IMR-90 (cell line): Measurements from ENCODE around the gene B3GALNT1. TPM values are rescaled to one million over a fixed set of nuclear protein-coding genes. Genes with fewer than 3 reads are reported as not detected.

Source experiments
- ATAC-seq: fragments of 200-7000 bp; cut with Tn5 transposase; 2 replicates; pipeline ENCODE4 v1.9.1; 2020; ENCODE audit warnings: low read depth, mild to moderate bottlenecking, moderate library complexity
- BruUV-seq: library from RNA; stranded (reverse); fragments of 400-500 nt; replicated peaks from 2 replicates; lab custom pipeline; 2021; lab: Mats Ljungman, UMichigan
- CTCF ChIA-PET: fragments of 300-600 bp; formaldehyde crosslinking; extraction: SDS; loops from one replicate; lab custom pipeline; 2021; ENCODE audit warnings: antibody characterized with exemption; lab: Yijun Ruan, JAX
- POLR2A ChIA-PET: fragments of 300-600 bp; sonication (Branson Sonifier 250); formaldehyde crosslinking; loops from one replicate; lab custom pipeline; 2022; ENCODE audit warnings: antibody characterized with exemption; ENCODE audit not compliant: unreplicated experiment; lab: Charles Lee
- DNase-seq: peaks from one replicate; pipeline ENCODE4 v3.0.0; 2013
- H2AFZ ChIP-seq: replicated peaks from 2 replicates; pipeline ENCODE3; 2013; ENCODE audit warnings: low read length, mild to moderate bottlenecking; ENCODE audit not compliant: poor library complexity
- H2AK5ac ChIP-seq: 2 replicates; pipeline ENCODE4 v1.6.1; 2013; ENCODE audit warnings: low read depth, low read length, inconsistent platforms
- H2AK9ac ChIP-seq: replicated peaks from 2 replicates; pipeline ENCODE3; 2013; ENCODE audit warnings: mild to moderate bottlenecking, low read depth, low read length, moderate library complexity; ENCODE audit not compliant: poor library complexity
- H2BK120ac ChIP-seq: 2 replicates; pipeline ENCODE4 v1.6.1; 2013; ENCODE audit warnings: low read depth, low read length, inconsistent platforms
- H2BK15ac ChIP-seq: 3 replicates; pipeline ENCODE4 v1.6.1; 2013; ENCODE audit warnings: low read depth, low read length, inconsistent platforms
- H2BK20ac ChIP-seq: 2 replicates; pipeline ENCODE4 v1.6.1; 2013; ENCODE audit warnings: low read depth, mild to moderate bottlenecking, inconsistent platforms, low read length, moderate library complexity
- H2BK5ac ChIP-seq: 2 replicates; pipeline ENCODE4 v1.6.1; 2013; ENCODE audit warnings: mild to moderate bottlenecking, low read depth, low read length, inconsistent platforms; ENCODE audit not compliant: poor library complexity, severe bottlenecking
- H3K14ac ChIP-seq: replicated peaks from 2 replicates; pipeline ENCODE4 v1.6.1; 2013; ENCODE audit warnings: low read depth, low read length, inconsistent platforms
- H3K18ac ChIP-seq: 2 replicates; pipeline ENCODE4 v1.6.1; 2013; ENCODE audit warnings: low read depth, low read length, control low read depth
- H3K23ac ChIP-seq: 2 replicates; pipeline ENCODE4 v1.6.1; 2013; ENCODE audit warnings: low read depth, low read length, inconsistent platforms
- H3K27ac ChIP-seq: 2 replicates; pipeline ENCODE4 v1.5.1; 2013; ENCODE audit warnings: mild to moderate bottlenecking, control low read depth, low read length; ENCODE audit not compliant: insufficient read depth
- H3K27me3 ChIP-seq: 2 replicates; pipeline ENCODE4 v1.6.1; 2013; ENCODE audit warnings: low read length; ENCODE audit not compliant: control insufficient read depth, insufficient read depth
- H3K36me3 ChIP-seq: 2 replicates; pipeline ENCODE4 v1.6.1; 2013; ENCODE audit warnings: low read length, mixed read lengths; ENCODE audit not compliant: control insufficient read depth, insufficient read depth
- H3K4ac ChIP-seq: 2 replicates; pipeline ENCODE4 v1.6.1; 2013; ENCODE audit warnings: low read depth, low read length, inconsistent platforms
- H3K4me1 ChIP-seq: 2 replicates; pipeline ENCODE4 v1.6.1; 2013; ENCODE audit warnings: low read length, mixed read lengths; ENCODE audit not compliant: control insufficient read depth, insufficient read depth
- H3K4me2 ChIP-seq: 2 replicates; pipeline ENCODE4 v1.6.1; 2013; ENCODE audit warnings: low read depth, mild to moderate bottlenecking, control low read depth, low read length, moderate library complexity
- H3K4me3 ChIP-seq: 2 replicates; pipeline ENCODE4 v1.5.1; 2013; ENCODE audit warnings: low read depth, mild to moderate bottlenecking, control low read depth, low read length, moderate library complexity; ENCODE audit not compliant: insufficient read depth
- H3K56ac ChIP-seq: 2 replicates; pipeline ENCODE4 v1.6.1; 2013; ENCODE audit warnings: low read length, inconsistent platforms; ENCODE audit not compliant: insufficient read depth; ENCODE audit errors: extremely low read depth
- H3K79me1 ChIP-seq, 2 experiments: 2 replicates each; pipeline ENCODE4 v1.6.1; 2013; ENCODE audit warnings: low read length in 2 of 2, inconsistent platforms in 1 of 2, low read depth in 1 of 2
- H3K9ac ChIP-seq: 2 replicates; pipeline ENCODE4 v1.6.1; 2013; ENCODE audit warnings: low read depth, low read length, control low read depth
- H3K9me1 ChIP-seq: 2 replicates; pipeline ENCODE4 v1.6.1; 2013; ENCODE audit warnings: low read length, inconsistent platforms; ENCODE audit not compliant: insufficient read depth
- H3K9me3 ChIP-seq: 2 replicates; pipeline ENCODE4 v1.6.1; 2013; ENCODE audit warnings: low read length; ENCODE audit not compliant: control insufficient read depth, insufficient read depth
- H4K20me1 ChIP-seq: 2 replicates; pipeline ENCODE4 v1.6.1; 2013; ENCODE audit warnings: low read length, inconsistent platforms; ENCODE audit not compliant: insufficient read depth
- H4K5ac ChIP-seq: 2 replicates; pipeline ENCODE4 v1.6.1; 2013; ENCODE audit warnings: mild to moderate bottlenecking, low read depth, low read length, control low read depth
- H4K8ac ChIP-seq, 2 experiments: 2 replicates each; pipeline ENCODE4 v1.6.1; 2013; ENCODE audit warnings: low read depth in 2 of 2, low read length in 2 of 2, control low read depth in 1 of 2, inconsistent platforms in 1 of 2
- H4K91ac ChIP-seq: 2 replicates; pipeline ENCODE4 v1.6.1; 2013; ENCODE audit warnings: low read depth, low read length, inconsistent platforms; ENCODE audit not compliant: insufficient read depth
- BHLHE40 ChIP-seq: fragments of 150-350 bp; IDR thresholded peaks from 2 replicates; pipeline ENCODE4 v1.6.1; 2016; ENCODE audit warnings: mild to moderate bottlenecking, low read depth, low read length
- CHD1 ChIP-seq: IDR thresholded peaks from 2 replicates; pipeline ENCODE4 v1.6.1; 2012; ENCODE audit warnings: low read depth, low read length, improper control_type of control experiment
- CTCF ChIP-seq: conservative IDR thresholded peaks from 2 replicates; pipeline ENCODE4 v1.5.1; 2012; ENCODE audit warnings: mild to moderate bottlenecking, low read depth, low read length, improper control_type of control experiment
- MAFK ChIP-seq: IDR thresholded peaks from 2 replicates; pipeline ENCODE4 v1.6.1; 2012; ENCODE audit warnings: low read depth, low read length, improper control_type of control experiment
- MAZ ChIP-seq: IDR thresholded peaks from 2 replicates; pipeline ENCODE4 v1.6.1; 2012; ENCODE audit warnings: low read depth, mild to moderate bottlenecking, low read length, improper control_type of control experiment, moderate library complexity, borderline replicate concordance
- MXI1 ChIP-seq: IDR thresholded peaks from 2 replicates; pipeline ENCODE4 v1.6.1; 2012; ENCODE audit warnings: low read depth, mild to moderate bottlenecking, low read length, moderate library complexity, borderline replicate concordance
- NFE2L2 ChIP-seq: fragments of 150-350 bp; IDR thresholded peaks from 2 replicates; pipeline ENCODE4 v1.6.1; 2016; ENCODE audit warnings: low read depth, mild to moderate bottlenecking, low read length
- POLR2A ChIP-seq: IDR thresholded peaks from 2 replicates; pipeline ENCODE4 v1.6.1; 2012; ENCODE audit warnings: mild to moderate bottlenecking, low read depth, low read length
- RAD21 ChIP-seq: IDR thresholded peaks from 2 replicates; pipeline ENCODE4 v1.6.1; 2012; ENCODE audit warnings: low read length, improper control_type of control experiment
- RCOR1 ChIP-seq: IDR thresholded peaks from 2 replicates; pipeline ENCODE4 v1.6.1; 2012; ENCODE audit warnings: mild to moderate bottlenecking, low read length, improper control_type of control experiment; ENCODE audit not compliant: insufficient replicate concordance
- RFX5 ChIP-seq: IDR thresholded peaks from 2 replicates; pipeline ENCODE4 v1.8.0; 2012; ENCODE audit warnings: low read depth, mild to moderate bottlenecking, low read length, moderate library complexity
- SMC3 ChIP-seq: fragments of 150-350 bp; IDR thresholded peaks from 2 replicates; pipeline ENCODE4 v1.6.1; 2016; ENCODE audit warnings: low read depth, mild to moderate bottlenecking, antibody characterized with exemption, low read length, moderate library complexity
- USF2 ChIP-seq: fragments of 150-350 bp; IDR thresholded peaks from 2 replicates; pipeline ENCODE4 v1.6.1; 2017; ENCODE audit warnings: mild to moderate bottlenecking, antibody characterized with exemption, low read length, low read depth
- WGBS, 2 experiments: methylation state at CpG; one replicate each; pipeline versions ENCODE4 v1.1.5 to v1.1.7; 2013; ENCODE audit warnings: missing lambda C conversion rate in 2 of 2; ENCODE audit not compliant: insufficient read length in 1 of 2; ENCODE audit errors: extremely low coverage in 2 of 2; 5-methylcytosine and 5-hydroxymethylcytosine counted together
- dilution Hi-C: fragments of 300-500 bp; cut with HindIII; formaldehyde crosslinking; loops from one replicate; pipeline ENCODE4 v1.14.3; 2018; ENCODE audit warnings: low sequenced_read_pairs; ENCODE audit not compliant: unreplicated experiment
- in situ Hi-C: fragments of 300-500 bp; cut with MboI; formaldehyde crosslinking; loops from 3 replicates; pipeline ENCODE4 v1.14.3; 2019; ENCODE audit warnings: low sequenced_read_pairs, inconsistent platforms, mixed read lengths
- intact Hi-C: fragments of 100-400 bp; cut with micrococcal nuclease; formaldehyde crosslinking; loops from 2 replicates; pipeline ENCODE4 v1.10.0; 2022
- polyA plus RNA-seq, 3 experiments: library from polyadenylated mRNA; depleted of rRNA; stranded (reverse); fragments of >200 nt; gene quantifications; 2 replicates each; pipeline ENCODE4 v1.2.3, GENCODE V29; 2012; ENCODE audit warnings: low replicate concordance in 1 of 3
- total RNA-seq: library from RNA; depleted of rRNA; stranded (reverse); fragments of >200 nt; gene quantifications from 2 replicates; pipeline ENCODE4 v1.2.3, GENCODE V29; 2012

Gene B3GALNT1
- total and polyA plus RNA-seq, 2 of the 4 experiments (the other 2 are of a cell fraction), result 5.6 to 8.2 TPM

- H3K4ac ChIP-seq, result no peak overlapping the region
- no peaks in the 10 kb centered on the region for H3K79me1 ChIP-seq
- H3K36me3 ChIP-seq, result no peaks in the 10 kb centered on the region
- no peak overlapping the region for H3K18ac ChIP-seq
- no peak for DNase-seq
- H3K4me3 ChIP-seq, result no peak overlapping the region
- no peak overlapping the region for H3K14ac ChIP-seq
- no peak overlapping the region for H4K5ac ChIP-seq
- H2BK120ac ChIP-seq, result no peak overlapping the region
- dilution Hi-C loops (no loop called here), in situ Hi-C loops (no loop called here), intact Hi-C loops (no loop called here)
- CTCF ChIA-PET, result no interaction called here
- no peak overlapping the region for H3K4me2 ChIP-seq
- BruUV-seq, result no TSS peak
- no peak overlapping the region for H2BK5ac ChIP-seq
- no peaks in the 10 kb centered on the region for H3K9me3 ChIP-seq
- H3K27ac ChIP-seq, result no peak overlapping the region
- no peak overlapping the region for H2BK20ac ChIP-seq
- WGBS, 2 experiments, result no CpG with 5 or more reads among the region's 5 CpGs
- no peaks in the 10 kb centered on the region for H3K27me3 ChIP-seq
- no peak overlapping the region for H2BK15ac ChIP-seq
- no peak overlapping the region for H2AFZ ChIP-seq
- no peak overlapping the region for H3K23ac ChIP-seq
- H4K20me1 ChIP-seq, result no peaks in the 10 kb centered on the region
- no peak overlapping the region for H3K56ac ChIP-seq
- no peak overlapping the region for H2AK9ac ChIP-seq
- TF ChIP-seq NFE2L2, result no peak
- TF ChIP-seq RFX5, result no peak
- no peak for TF ChIP-seq RCOR1
- no peak for TF ChIP-seq MXI1
- no peak for TF ChIP-seq MAFK
- no peak for TF ChIP-seq MAZ
- TF ChIP-seq CHD1, result no peak
- TF ChIP-seq RAD21, result no peak
- TF ChIP-seq SMC3, result no peak
- no peak for TF ChIP-seq CTCF
- TF ChIP-seq POLR2A, result no peak
- TF ChIP-seq USF2, result no peak
- TF ChIP-seq BHLHE40, result no peak
- ATAC-seq, result no peak
- H2AK5ac ChIP-seq, result no peak overlapping the region
- no peak overlapping the region for H4K91ac ChIP-seq
- no peak overlapping the region for H3K9ac ChIP-seq
- no peaks in the 10 kb centered on the region for H3K9me1 ChIP-seq
- POLR2A ChIA-PET, result no interaction called here
- H4K8ac ChIP-seq, result no peak overlapping the region
- no peaks in the 10 kb centered on the region for H3K4me1 ChIP-seq
These were observed 61.7 kb downstream of the B3GALNT1 start for GRCh38 chr3:161043336-161044035.
